Ammon's horn (tissue), 1 donor: ENCODE measurements around the gene MS4A6A.

Source experiments
- DNase-seq: peaks from one replicate; pipeline ENCODE4 v3.0.0-alpha.2; 2016; ENCODE audit warnings: low spot score

The MS4A6A gene

DNA sequence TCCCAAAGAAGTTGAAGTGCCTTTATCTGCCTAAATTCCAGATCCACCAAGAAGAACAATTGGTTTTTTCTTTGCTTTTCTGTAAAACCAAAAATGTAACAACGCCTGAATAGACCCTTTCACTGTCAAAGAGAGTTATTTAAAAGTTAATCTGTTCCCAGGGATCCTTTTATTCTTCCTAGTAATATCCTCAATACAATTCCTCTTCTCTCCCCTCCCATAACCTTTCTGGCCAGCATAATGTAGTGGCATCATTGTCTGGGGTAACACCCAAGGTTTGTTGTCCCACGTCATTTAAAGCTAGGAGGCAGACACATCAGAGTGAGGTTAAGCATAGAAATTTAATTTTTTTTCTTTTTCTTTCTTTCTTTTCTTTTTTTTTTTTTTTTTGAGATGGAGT is 54.5 kb downstream of the MS4A6A start:
- no peak for DNase-seq

DNA sequence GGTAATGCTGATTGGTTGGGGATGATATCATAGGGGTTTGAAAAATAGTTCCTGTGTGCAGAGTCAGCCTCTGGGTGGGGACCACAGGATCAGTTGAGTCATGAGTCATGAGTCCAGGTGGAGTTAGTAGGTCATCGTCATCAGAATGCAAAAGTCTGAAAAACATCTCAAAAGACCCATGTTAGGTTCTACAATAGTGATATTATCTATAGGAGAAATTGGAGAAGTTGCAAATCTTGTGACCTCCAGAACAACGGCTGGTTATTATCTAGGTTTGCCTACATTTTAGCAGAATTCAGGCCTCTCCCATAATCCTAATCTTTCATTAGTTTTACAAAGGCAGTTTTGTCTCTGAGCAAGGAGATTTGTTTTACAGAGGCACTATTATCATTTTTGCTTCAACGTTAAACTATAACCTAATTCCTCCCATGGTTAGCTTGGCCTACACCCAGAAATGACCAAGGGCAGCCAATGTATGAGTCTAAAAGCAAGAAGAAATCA is 55.5 kb downstream of the MS4A6A start:
- DNase-seq, result no peak

DNA sequence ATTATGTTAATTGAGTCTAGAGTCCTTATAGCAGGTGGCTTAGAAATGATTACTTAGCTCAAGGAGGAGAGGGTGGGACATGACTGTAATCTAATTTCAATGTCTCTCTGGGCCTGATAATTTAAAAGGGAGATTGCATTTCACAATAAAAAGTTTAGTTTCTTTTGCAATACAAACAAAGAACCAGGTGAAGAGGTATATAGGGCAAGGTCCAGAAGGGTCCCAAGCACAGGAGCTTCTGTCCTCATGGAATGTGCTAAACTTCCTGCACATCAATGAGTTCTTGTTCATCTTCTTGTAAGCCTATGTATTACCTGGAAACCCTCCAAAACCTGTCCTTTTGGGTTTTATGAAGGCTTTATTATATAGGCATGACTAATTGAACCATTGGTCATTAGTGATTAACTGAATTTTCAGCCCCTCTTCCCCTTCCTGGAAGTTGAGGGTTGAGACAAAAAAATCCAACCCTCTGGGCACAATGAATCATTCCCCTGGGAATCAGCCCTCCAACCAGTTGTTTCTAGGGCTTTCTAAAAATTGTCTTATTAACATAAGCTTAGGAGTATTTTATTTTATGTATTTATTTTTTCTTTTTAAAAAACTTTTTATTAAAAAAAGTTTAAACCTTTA is 56.8 kb downstream of the MS4A6A start:
- no peak for DNase-seq

DNA sequence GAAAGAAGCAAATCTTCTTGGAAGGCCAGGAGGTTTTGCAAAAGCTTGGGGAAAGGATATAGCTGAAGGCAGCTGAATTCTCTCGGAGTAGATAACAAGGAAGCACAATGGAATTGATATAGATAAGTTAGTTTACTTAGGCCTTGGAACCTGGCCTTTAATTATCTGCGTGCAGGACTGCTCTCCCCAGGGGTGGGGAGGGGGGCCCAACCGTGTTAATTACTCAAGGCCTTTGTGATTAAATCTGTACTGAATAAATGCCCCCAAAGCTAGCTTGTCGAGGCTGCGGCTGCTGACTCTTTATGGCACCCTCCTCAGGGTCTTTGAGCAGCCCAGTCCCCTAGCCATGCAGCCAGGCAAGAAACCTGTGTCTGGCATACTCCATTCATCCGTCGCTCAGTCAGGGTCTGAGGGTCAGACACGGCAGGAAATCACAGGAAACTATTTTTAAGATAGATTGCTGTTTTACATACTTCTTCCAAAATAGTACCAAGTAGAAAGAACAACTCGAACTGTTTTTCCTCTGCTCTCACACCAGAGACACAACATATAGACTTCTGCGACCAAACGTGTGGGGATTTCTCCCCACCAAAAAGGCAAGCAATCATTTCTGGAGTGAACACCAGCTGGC is 58.0 kb downstream of the MS4A6A start:
- no peak for DNase-seq
